Upper lobe of left lung (tissue), 6 donors: ENCODE measurements around the gene DYRK3. TPM values are rescaled to one million over a fixed set of nuclear protein-coding genes. Genes with fewer than 3 reads are reported as not detected.

ENCODE experiments used
- ATAC-seq, 2 donors: fragments of 200-7000 bp; cut with Tn5 transposase; one replicate each; pipeline ENCODE4 v1.9.1; 2022; ENCODE audit warnings: mild to moderate bottlenecking in 2 of 2, moderate library complexity in 2 of 2; ENCODE audit not compliant: low FRiP score in 2 of 2
- DNase-seq, 2 donors: peaks; one replicate each; pipeline ENCODE4 v3.0.0-alpha.2; 2019 to 2020
- H3K27ac ChIP-seq, 4 donors: fragments of 200-600 bp; sonication (generic); one replicate each; pipeline ENCODE4 v1.5.1; 2016 to 2019
- H3K27me3 ChIP-seq, 4 donors: fragments of 200-600 bp; sonication (generic); one replicate each; pipeline ENCODE4 v1.5.1; 2017 to 2019
- H3K36me3 ChIP-seq, 4 donors: fragments of 200-600 bp; sonication (generic); one replicate each; pipeline ENCODE4 v1.5.1; 2016 to 2019
- H3K4me1 ChIP-seq, 4 donors: fragments of 200-600 bp; sonication (generic); one replicate each; pipeline ENCODE4 v1.5.1; 2018 to 2019
- H3K4me3 ChIP-seq, 4 donors: fragments of 200-600 bp; sonication (generic); one replicate each; pipeline ENCODE4 v1.5.1; 2017 to 2019; ENCODE audit warnings: mild to moderate bottlenecking in 2 of 4, moderate library complexity in 1 of 4
- H3K9me3 ChIP-seq, 4 donors: fragments of 200-600 bp; sonication (generic); one replicate each; pipeline ENCODE4 v1.5.1; 2018 to 2019
- EP300 ChIP-seq, 4 donors: sonication (generic); formaldehyde crosslinking; IDR thresholded peaks; one replicate each; pipeline ENCODE4 v1.5.1; 2017; ENCODE audit warnings: antibody characterized with exemption in 4 of 4, control low read depth in 2 of 4
- POLR2A ChIP-seq, 4 donors: fragments of 450-650 bp; IDR thresholded peaks; one replicate each; pipeline ENCODE4 v1.5.1; 2016 to 2017; ENCODE audit warnings: antibody characterized with exemption in 4 of 4, mild to moderate bottlenecking in 2 of 4
- POLR2AphosphoS5 ChIP-seq, 2 donors: sonication (generic); formaldehyde crosslinking; IDR thresholded peaks; one replicate each; pipeline ENCODE4 v1.5.1; 2017; ENCODE audit warnings: antibody characterized with exemption in 2 of 2
- WGBS, 2 donors: methylation state at CpG; one replicate each; pipeline ENCODE4 v1.1.5; 2017 to 2018; 5-methylcytosine and 5-hydroxymethylcytosine counted together
- total RNA-seq, 6 donors: library from RNA; depleted of rRNA in 4 of 6; stranded (reverse); fragments of >200 nt in 4 of 6; gene quantifications; one replicate each; pipeline versions ENCODE4 v1.1.0 to v1.2.1, GENCODE V29; 2016 to 2021
- TF ChIP-seq, protein P1 (sequence below), 6 experiments: fragments of 450-650 bp in 4 of 6; fragments of 200-600 bp in 2 of 6; sonication (generic) in 2 of 6; IDR thresholded peaks; one replicate each; pipeline ENCODE4 v1.5.1; 2016 to 2019; ENCODE audit warnings: antibody characterized with exemption in 6 of 6
- donor health status: DM: no; HTN: no; CAD: no; lungs with moderate emphysema.
- donor health status: DM: no; HTN: yes; CAD: no; lungs with severe emphysema.

Gene DYRK3
- total RNA-seq, 6 donors from 2014 or later: 4.1 to 20.7 (median 7.0) TPM

- WGBS, 2 donors: 75 to 83% methylated on average over 7 of the region's 7 CpGs
- TF ChIP-seq POLR2AphosphoS5 (IDR thresholded peaks at IDR 0.05) (no peak), EP300 (IDR thresholded peaks at IDR 0.05) (no peak)
- TF ChIP-seq, protein P1, sequence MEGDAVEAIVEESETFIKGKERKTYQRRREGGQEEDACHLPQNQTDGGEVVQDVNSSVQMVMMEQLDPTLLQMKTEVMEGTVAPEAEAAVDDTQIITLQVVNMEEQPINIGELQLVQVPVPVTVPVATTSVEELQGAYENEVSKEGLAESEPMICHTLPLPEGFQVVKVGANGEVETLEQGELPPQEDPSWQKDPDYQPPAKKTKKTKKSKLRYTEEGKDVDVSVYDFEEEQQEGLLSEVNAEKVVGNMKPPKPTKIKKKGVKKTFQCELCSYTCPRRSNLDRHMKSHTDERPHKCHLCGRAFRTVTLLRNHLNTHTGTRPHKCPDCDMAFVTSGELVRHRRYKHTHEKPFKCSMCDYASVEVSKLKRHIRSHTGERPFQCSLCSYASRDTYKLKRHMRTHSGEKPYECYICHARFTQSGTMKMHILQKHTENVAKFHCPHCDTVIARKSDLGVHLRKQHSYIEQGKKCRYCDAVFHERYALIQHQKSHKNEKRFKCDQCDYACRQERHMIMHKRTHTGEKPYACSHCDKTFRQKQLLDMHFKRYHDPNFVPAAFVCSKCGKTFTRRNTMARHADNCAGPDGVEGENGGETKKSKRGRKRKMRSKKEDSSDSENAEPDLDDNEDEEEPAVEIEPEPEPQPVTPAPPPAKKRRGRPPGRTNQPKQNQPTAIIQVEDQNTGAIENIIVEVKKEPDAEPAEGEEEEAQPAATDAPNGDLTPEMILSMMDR (IDR thresholded peaks at IDR 0.05): no peak
- DNase-seq: no peak
Measured at GRCh38 chr1:206693592-206693991, 58.3 kb downstream of the DYRK3 start.

GRCh38 chr1:206694171-206695124 is 59.1 kb downstream of the DYRK3 start:
- TF ChIP-seq, protein P1 (IDR thresholded peaks at IDR 0.05): no peak
- TF ChIP-seq POLR2AphosphoS5 (IDR thresholded peaks at IDR 0.05) (no peak), EP300 (IDR thresholded peaks at IDR 0.05) (no peak), POLR2A (IDR thresholded peaks at IDR 0.05) (no peak)
- H3K36me3 ChIP-seq: peaks cover 0 to 5% (median 0%) of the 10 kb centered on the region in 4 donors
- H3K9me3 ChIP-seq: no peaks in the 10 kb centered on the region
- no peak overlapping the region for H3K4me3 ChIP-seq
- no peak overlapping the region for H3K27ac ChIP-seq
- H3K27me3 ChIP-seq: no peaks in the 10 kb centered on the region
- H3K4me1 ChIP-seq: peaks cover 74 to 87% (median 78%) of the 10 kb centered on the region in 4 donors
- DNase-seq: no peak
- ATAC-seq: no peak
- 70 to 75% methylated on average over 9 to 11 of the region's 11 CpGs for WGBS, 2 donors

More at GRCh38 chr1:206693592-206693991, 58.3 kb downstream of the DYRK3 start:
- Histone ChIP-seq H3K4me3 (no peak overlapping the region), H3K27ac (peak overlapping the region in 3 of 4 donors; percentile 17 to 57 (median 36)), H3K27me3 (no peaks in the 10 kb centered on the region), H3K9me3 (no peaks in the 10 kb centered on the region), H3K4me1 (peaks cover 74 to 87% (median 76%) of the 10 kb centered on the region in 4 donors), H3K36me3 (peaks cover 0 to 5% (median 0%) of the 10 kb centered on the region in 4 donors)
- peak in 1 of 2 donors; percentile 59 for ATAC-seq

DNA sequence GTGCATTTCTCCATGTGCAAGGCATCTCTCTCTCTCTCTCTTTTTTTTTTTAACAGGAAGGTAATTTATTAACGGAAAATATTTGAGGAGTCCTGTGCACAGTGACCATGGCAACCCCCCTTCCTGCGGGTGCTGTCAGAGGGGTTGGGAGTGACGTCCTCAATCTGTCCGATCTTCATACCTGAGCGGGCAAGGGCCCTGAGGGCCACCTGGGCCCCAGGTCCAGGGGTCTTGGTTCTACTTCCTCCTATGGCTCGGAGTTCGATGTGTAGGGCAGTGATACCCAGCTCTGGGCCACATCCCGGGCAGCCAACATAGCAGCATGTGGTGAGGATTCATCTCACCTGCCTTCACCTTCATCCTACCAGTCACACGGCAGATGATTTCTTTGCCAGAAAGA is 60.4 kb downstream of the DYRK3 start:
- no peaks in the 10 kb centered on the region for H3K9me3 ChIP-seq
- H3K4me3 ChIP-seq: no peak overlapping the region
- peaks cover 75 to 88% (median 78%) of the 10 kb centered on the region in 4 donors for H3K4me1 ChIP-seq
- peaks cover 0 to 5% (median 0%) of the 10 kb centered on the region in 4 donors for H3K36me3 ChIP-seq
- TF ChIP-seq POLR2AphosphoS5 (IDR thresholded peaks at IDR 0.05) (no peak), POLR2A (IDR thresholded peaks at IDR 0.05) (no peak), EP300 (IDR thresholded peaks at IDR 0.05) (no peak)
- TF ChIP-seq, protein P1 (IDR thresholded peaks at IDR 0.05): no peak
- no peak for DNase-seq
- no peak for ATAC-seq
- 87 to 90% methylated on average over 9 of the region's 9 CpGs for WGBS, 2 donors
- no peak overlapping the region for H3K27ac ChIP-seq
- H3K27me3 ChIP-seq: no peaks in the 10 kb centered on the region

- Histone ChIP-seq H3K4me1 (peaks cover 68 to 81% (median 73%) of the 10 kb centered on the region in 4 donors), H3K9me3 (no peaks in the 10 kb centered on the region), H3K27me3 (no peaks in the 10 kb centered on the region), H3K4me3 (no peak overlapping the region), H3K36me3 (peaks cover 0 to 5% (median 0%) of the 10 kb centered on the region in 4 donors), H3K27ac (no peak overlapping the region)
- ATAC-seq (no peak), DNase-seq (no peak)
- 63 to 69% methylated on average over 4 of the region's 4 CpGs for WGBS, 2 donors
- TF ChIP-seq POLR2A (IDR thresholded peaks at IDR 0.05) (no peak), POLR2AphosphoS5 (IDR thresholded peaks at IDR 0.05) (no peak), EP300 (IDR thresholded peaks at IDR 0.05) (no peak)
- TF ChIP-seq, protein P1 (IDR thresholded peaks at IDR 0.05): no peak
Measured at GRCh38 chr1:206696812-206697585, 61.7 kb downstream of the DYRK3 start.
